WTC11 (cell line): ENCODE measurements around the gene PRR22.
"Not testable (repeated sequence)": the region's sequence is repeated elsewhere in the genome, so short reads cannot be mapped to it uniquely, and the experiment has no call there.

Source experiments
- ATF3 ChIP-seq: sonication (generic); formaldehyde crosslinking; conservative IDR thresholded peaks from 2 replicates; pipeline ENCODE4 v1.8.1; 2022; ENCODE audit warnings: mild to moderate bottlenecking, missing genetic modification reagents
- E2F1 ChIP-seq: sonication (generic); formaldehyde crosslinking; IDR thresholded peaks from 2 replicates; pipeline ENCODE4 v1.8.0; 2022; ENCODE audit warnings: mild to moderate bottlenecking, missing genetic modification reagents
- JUN ChIP-seq: sonication (generic); formaldehyde crosslinking; IDR thresholded peaks from 2 replicates; pipeline ENCODE4 v1.8.0; 2023; ENCODE audit warnings: mild to moderate bottlenecking, missing genetic modification reagents
- NFE2L1 ChIP-seq: sonication (generic); formaldehyde crosslinking; IDR thresholded peaks from 2 replicates; pipeline ENCODE4 v1.8.1; 2023; ENCODE audit warnings: missing genetic modification reagents
- TEAD4 ChIP-seq: sonication (generic); formaldehyde crosslinking; IDR thresholded peaks from 2 replicates; pipeline ENCODE4 v1.8.0; 2022; ENCODE audit warnings: mild to moderate bottlenecking, missing genetic modification reagents
- TF ChIP-seq, protein P1 (sequence below): fragments of 200-600 bp; IDR thresholded peaks from 2 replicates; pipeline ENCODE4 v1.8.0; 2022; ENCODE audit warnings: antibody characterized with exemption
- TF ChIP-seq, protein P2 (sequence below): fragments of 250-450 bp; sonication (Bioruptor Pico); IDR thresholded peaks from 2 replicates; pipeline ENCODE4 v2.1.2; 2022; ENCODE audit warnings: mild to moderate bottlenecking, moderate library complexity
- TF ChIP-seq, protein P3 (sequence below): sonication (generic); formaldehyde crosslinking; IDR thresholded peaks from 2 replicates; pipeline ENCODE4 v1.8.1; 2023; ENCODE audit warnings: mild to moderate bottlenecking, missing genetic modification reagents

DNA sequence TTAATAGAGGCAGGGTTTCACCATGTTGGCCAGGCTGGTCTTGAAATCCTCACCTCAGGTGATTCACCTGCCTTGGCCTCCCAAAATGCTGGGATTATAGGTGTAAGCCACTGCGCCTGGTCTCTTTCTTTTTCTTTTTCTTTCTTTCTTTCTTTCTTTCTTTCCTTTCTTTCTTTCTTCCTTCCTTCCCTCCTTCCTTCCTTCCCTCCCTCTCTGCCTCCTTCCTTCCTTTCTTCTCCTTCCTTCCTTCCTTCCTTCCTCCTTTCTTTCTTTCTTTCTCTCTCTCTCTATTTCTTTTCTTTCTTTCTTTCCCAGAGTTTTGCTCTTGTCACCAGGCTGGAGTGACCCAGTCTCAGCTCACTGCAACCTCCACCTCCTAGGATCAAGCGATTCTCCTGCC is 51.4 kb downstream of the PRR22 start:
- not testable (repeated sequence) for TF ChIP-seq JUN (CRISPR knock-in tag); TEAD4 (CRISPR knock-in tag); ATF3; NFE2L1 (CRISPR knock-in tag); E2F1 (CRISPR knock-in tag)
- TF ChIP-seq, protein P1, sequence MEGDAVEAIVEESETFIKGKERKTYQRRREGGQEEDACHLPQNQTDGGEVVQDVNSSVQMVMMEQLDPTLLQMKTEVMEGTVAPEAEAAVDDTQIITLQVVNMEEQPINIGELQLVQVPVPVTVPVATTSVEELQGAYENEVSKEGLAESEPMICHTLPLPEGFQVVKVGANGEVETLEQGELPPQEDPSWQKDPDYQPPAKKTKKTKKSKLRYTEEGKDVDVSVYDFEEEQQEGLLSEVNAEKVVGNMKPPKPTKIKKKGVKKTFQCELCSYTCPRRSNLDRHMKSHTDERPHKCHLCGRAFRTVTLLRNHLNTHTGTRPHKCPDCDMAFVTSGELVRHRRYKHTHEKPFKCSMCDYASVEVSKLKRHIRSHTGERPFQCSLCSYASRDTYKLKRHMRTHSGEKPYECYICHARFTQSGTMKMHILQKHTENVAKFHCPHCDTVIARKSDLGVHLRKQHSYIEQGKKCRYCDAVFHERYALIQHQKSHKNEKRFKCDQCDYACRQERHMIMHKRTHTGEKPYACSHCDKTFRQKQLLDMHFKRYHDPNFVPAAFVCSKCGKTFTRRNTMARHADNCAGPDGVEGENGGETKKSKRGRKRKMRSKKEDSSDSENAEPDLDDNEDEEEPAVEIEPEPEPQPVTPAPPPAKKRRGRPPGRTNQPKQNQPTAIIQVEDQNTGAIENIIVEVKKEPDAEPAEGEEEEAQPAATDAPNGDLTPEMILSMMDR: not testable (repeated sequence)
- TF ChIP-seq, protein P2, sequence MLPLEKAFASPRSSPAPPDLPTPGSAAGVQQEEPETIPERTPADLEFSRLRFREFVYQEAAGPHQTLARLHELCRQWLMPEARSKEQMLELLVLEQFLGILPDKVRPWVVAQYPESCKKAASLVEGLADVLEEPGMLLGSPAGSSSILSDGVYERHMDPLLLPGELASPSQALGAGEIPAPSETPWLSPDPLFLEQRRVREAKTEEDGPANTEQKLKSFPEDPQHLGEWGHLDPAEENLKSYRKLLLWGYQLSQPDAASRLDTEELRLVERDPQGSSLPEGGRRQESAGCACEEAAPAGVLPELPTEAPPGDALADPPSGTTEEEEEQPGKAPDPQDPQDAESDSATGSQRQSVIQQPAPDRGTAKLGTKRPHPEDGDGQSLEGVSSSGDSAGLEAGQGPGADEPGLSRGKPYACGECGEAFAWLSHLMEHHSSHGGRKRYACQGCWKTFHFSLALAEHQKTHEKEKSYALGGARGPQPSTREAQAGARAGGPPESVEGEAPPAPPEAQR (CRISPR knock-in tag): not testable (repeated sequence)
- TF ChIP-seq, protein P3, sequence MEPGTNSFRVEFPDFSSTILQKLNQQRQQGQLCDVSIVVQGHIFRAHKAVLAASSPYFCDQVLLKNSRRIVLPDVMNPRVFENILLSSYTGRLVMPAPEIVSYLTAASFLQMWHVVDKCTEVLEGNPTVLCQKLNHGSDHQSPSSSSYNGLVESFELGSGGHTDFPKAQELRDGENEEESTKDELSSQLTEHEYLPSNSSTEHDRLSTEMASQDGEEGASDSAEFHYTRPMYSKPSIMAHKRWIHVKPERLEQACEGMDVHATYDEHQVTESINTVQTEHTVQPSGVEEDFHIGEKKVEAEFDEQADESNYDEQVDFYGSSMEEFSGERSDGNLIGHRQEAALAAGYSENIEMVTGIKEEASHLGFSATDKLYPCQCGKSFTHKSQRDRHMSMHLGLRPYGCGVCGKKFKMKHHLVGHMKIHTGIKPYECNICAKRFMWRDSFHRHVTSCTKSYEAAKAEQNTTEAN (CRISPR knock-in tag): not testable (repeated sequence)
